ENCODE data around the gene EPHB2. TPM values are rescaled to one million over a fixed set of nuclear protein-coding genes. Genes with fewer than 3 reads are reported as not detected.

Gene EPHB2
- total RNA-seq, 4 donors from 2014 or later, result 7.5 to 27.3 (median 23.8) TPM

DNA sequence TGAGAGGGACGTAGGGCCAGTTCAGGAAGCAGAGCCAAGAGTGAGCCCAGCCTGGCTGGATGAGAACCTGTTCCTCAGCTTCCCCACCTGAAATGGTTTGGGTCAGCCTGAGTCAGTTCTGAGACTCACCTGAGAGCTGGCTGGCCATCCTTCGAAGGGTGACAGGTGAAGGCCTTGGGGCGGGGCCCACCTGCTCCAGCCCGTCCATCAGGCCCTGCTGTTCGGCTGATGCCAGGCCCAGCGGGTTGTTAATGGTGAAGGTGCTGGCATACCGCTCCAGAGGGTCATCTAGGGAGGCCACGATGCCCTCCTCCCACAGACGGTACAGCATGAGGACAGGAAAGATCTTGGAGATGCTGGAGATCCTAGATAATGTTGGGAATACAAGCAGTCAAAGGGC lies 247.9 kb downstream of the EPHB2 start:
- Histone ChIP-seq H3K4me3 (replicated peaks in 1 of 3) (no peak overlapping the region), H3K27me3 (peaks cover 3% of the 10 kb centered on the region), H3K27ac (no peak overlapping the region), H3K9me3 (no peaks in the 10 kb centered on the region), H3K36me3 (no peaks in the 10 kb centered on the region), H3K4me1 (peaks cover 0 to 2% of the 10 kb centered on the region in 2 donors)
- no peak for DNase-seq
- intact Hi-C loops (cut with DNase I), result no loop called here
- no peak for TF ChIP-seq POLR2A (IDR thresholded peaks at IDR 0.05)
- 85 to 86% methylated on average over 9 of the region's 9 CpGs for WGBS, 2 donors

DNA sequence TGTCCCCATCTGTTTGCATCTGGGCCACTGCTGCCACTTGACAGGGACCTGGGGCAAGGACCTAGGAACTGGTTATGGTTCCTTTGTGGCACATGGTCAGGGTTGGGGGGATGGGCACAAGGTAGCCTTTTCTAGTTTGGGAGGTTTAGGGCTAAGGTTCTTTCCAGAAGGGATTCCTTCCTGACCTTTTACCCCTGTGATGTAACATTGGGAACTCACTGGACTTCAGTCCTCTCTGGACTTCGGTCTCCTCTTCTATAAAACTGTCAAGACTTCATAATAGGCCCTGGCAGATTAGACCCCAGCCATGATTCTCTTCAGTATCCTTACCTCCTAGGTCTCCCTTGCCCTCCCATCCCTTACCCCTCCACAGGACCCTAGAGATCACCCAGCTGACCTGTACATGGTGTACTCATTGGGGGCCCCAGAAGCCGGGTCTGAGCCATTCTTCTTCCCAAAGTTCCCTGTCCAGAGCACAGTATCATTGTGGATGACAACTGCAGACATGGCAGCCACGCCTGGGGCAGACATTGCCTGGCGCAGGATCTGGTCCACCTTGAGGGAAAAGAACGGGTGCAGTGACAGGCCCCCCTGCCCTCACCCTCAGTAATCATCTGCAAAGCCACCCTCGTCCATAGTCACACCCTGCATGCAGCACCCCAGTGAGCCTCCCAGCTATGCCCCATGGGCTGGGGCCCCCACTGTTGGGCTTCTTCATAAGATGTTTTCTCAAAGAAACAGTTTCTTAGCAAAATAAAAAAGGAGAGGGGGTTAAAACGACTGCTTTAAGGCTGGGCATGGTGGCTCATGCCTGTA lies 249.1 kb downstream of the EPHB2 start:
- H3K27me3 ChIP-seq, result no peaks in the 10 kb centered on the region
- no peak for DNase-seq
- intact Hi-C loops (cut with DNase I), result no loop called here
- TF ChIP-seq, protein P1, sequence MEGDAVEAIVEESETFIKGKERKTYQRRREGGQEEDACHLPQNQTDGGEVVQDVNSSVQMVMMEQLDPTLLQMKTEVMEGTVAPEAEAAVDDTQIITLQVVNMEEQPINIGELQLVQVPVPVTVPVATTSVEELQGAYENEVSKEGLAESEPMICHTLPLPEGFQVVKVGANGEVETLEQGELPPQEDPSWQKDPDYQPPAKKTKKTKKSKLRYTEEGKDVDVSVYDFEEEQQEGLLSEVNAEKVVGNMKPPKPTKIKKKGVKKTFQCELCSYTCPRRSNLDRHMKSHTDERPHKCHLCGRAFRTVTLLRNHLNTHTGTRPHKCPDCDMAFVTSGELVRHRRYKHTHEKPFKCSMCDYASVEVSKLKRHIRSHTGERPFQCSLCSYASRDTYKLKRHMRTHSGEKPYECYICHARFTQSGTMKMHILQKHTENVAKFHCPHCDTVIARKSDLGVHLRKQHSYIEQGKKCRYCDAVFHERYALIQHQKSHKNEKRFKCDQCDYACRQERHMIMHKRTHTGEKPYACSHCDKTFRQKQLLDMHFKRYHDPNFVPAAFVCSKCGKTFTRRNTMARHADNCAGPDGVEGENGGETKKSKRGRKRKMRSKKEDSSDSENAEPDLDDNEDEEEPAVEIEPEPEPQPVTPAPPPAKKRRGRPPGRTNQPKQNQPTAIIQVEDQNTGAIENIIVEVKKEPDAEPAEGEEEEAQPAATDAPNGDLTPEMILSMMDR (IDR thresholded peaks at IDR 0.05), result no peak
- no peak for TF ChIP-seq POLR2A (IDR thresholded peaks at IDR 0.05)
- H3K4me3 ChIP-seq (replicated peaks in 1 of 3), result no peak overlapping the region
- 69 to 83% methylated on average over 4 to 7 of the region's 7 CpGs for WGBS, 2 donors
- H3K36me3 ChIP-seq, result no peaks in the 10 kb centered on the region
- H3K9me3 ChIP-seq, result no peaks in the 10 kb centered on the region
- H3K4me1 ChIP-seq, result no peaks in the 10 kb centered on the region
- no peak overlapping the region for H3K27ac ChIP-seq

DNA sequence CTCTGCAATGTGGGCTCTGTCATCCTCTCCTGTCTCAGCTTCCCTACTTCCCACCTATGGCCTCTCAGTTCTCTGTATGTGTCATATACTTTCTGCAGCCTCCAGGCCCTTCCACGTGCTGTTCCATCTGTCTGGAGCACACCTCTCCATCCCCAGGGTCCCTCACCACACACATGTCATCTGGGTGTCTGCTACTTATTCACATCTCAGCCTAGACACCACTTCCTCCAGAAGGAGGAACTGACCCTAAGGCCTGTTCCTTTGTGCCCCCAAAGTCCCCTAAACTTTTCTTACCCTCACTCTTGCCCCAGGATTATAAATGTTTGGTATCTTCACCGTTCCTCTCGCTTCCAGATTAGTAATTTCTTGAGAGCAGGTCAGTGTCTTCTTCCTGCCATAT lies 251.9 kb downstream of the EPHB2 start:
- intact Hi-C loops (cut with DNase I), result no loop called here
- H3K36me3 ChIP-seq, result no peaks in the 10 kb centered on the region
- 51 to 66% methylated on average over 3 of the region's 3 CpGs for WGBS, 2 donors
- TF ChIP-seq, protein P1 (IDR thresholded peaks at IDR 0.05), result no peak
- TF ChIP-seq POLR2A (IDR thresholded peaks at IDR 0.05), result no peak
- no peaks in the 10 kb centered on the region for H3K4me1 ChIP-seq
- no peaks in the 10 kb centered on the region for H3K27me3 ChIP-seq
- no peak overlapping the region for H3K27ac ChIP-seq
- no peaks in the 10 kb centered on the region for H3K9me3 ChIP-seq
- no peak for DNase-seq
- H3K4me3 ChIP-seq (replicated peaks in 1 of 3), result no peak overlapping the region

DNA sequence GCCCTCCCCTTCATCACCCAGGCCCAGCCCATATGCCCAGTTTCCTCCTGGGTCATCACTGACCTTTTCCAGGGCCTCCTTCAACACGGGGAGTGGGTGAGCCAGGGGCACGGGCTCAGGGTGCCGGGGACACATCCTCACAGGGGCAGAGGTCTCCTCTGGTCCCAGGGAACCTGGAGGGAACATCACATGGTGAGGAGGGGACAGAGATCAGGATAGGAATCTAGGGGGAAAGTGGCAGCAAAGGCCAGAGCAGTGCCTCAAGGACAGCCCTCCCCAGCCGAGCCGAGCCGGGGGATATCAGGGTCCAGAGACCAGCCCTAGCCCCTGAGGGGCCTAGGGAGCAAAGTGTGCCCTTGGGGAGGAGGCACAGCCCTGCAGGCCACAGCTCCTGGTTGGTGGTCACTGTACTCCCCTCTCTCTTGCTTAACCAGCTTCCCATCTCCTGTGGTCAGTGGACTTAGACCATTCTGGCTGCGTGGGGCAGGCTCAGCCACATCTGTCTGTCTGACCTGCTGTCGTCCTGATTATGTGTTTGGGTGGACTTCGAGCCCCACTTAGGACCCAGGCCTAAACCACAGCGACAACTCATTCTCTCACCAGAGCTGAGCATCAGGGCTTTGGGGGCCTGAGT lies 252.5 kb downstream of the EPHB2 start:
- intact Hi-C loops (cut with DNase I), result no loop called here
- WGBS, 2 donors, result 93 to 98% methylated on average over 6 to 10 of the region's 10 CpGs
- DNase-seq, result no peak

DNA sequence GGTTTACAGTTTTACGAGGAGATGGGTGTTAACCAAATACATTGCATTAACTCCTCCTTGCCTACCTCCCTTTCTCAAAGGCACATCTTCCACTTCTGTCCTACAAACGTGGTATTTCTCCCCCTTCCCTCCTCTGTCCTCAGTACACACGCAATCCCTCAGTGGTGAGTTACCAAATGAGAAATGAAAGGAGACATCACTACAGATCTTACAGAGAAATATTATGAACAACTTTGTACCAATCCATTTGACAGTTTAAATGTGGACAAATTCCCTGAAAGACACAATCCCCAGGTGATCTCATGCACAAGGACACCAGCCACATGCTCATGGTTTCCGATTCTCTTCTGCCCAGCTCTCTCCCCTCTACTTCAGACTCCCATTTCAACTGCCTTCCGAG lies 255.7 kb downstream of the EPHB2 start:
- Histone ChIP-seq H3K4me3 (replicated peaks in 1 of 3) (no peak overlapping the region), H3K9me3 (no peaks in the 10 kb centered on the region), H3K36me3 (no peaks in the 10 kb centered on the region), H3K4me1 (no peaks in the 10 kb centered on the region), H3K27me3 (no peaks in the 10 kb centered on the region), H3K27ac (no peak overlapping the region)
- intact Hi-C loops (cut with DNase I), result no loop called here
- 76 to 79% methylated on average over 5 of the region's 5 CpGs for WGBS, 2 donors
- TF ChIP-seq POLR2A (IDR thresholded peaks at IDR 0.05), result no peak
- TF ChIP-seq, protein P1 (IDR thresholded peaks at IDR 0.05), result no peak
- DNase-seq, result no peak

More for the DNA sequence above, 252.5 kb downstream of the EPHB2 start:
- H3K36me3 ChIP-seq, result no peaks in the 10 kb centered on the region
- no peaks in the 10 kb centered on the region for H3K27me3 ChIP-seq
- no peaks in the 10 kb centered on the region for H3K4me1 ChIP-seq
- TF ChIP-seq, protein P1 (IDR thresholded peaks at IDR 0.05), result no peak
- TF ChIP-seq POLR2A (IDR thresholded peaks at IDR 0.05), result no peak
- H3K27ac ChIP-seq, result no peak overlapping the region
- H3K9me3 ChIP-seq, result no peaks in the 10 kb centered on the region
- H3K4me3 ChIP-seq (replicated peaks in 1 of 3), result no peak overlapping the region
